GM19324 (cell line): ENCODE data around the gene PTCD2.

Experiments
- ATAC-seq: cut with Tn5 transposase; IDR thresholded peaks from one replicate; pipeline ENCODE4 v1.9.1; 2021; ENCODE audit warnings: mild to moderate bottlenecking, moderate library complexity; ENCODE audit not compliant: unreplicated experiment, low FRiP score

The PTCD2 gene

GRCh38 chr5:72337159-72337558 is 17.0 kb downstream of the PTCD2 start:
- ATAC-seq: no peak

GRCh38 chr5:72338689-72339209 is 18.6 kb downstream of the PTCD2 start:
- no peak for ATAC-seq

- ATAC-seq: no peak
Observed at GRCh38 chr5:72346398-72346797, 26.2 kb downstream of the PTCD2 start.

DNA sequence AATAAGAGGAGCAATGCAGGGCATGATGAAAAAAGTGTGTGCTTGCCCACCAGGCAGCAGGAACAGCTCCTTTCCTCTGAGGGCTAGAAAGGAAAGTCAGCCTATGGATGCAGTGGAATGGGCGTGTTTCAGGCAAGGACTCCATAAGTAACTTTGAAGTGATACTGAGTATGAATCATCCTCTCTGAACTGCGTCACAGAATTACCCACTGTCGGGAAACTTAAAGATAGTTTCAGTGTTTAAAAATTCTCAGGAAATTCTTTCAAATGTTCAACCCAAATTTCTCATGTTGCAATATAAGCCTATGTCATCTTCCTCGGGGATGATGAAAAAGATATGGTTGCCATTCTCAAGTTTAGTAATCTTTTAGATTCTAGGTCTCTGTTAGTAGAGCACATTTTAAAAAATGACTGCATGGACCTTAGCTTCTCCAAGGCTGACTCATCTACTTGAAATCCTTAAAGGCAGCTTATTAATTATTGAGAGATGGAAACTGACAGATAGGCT is 27.7 kb downstream of the PTCD2 start:
- ATAC-seq: no peak

- no peak for ATAC-seq
Observed at GRCh38 chr5:72351376-72351775, 31.2 kb downstream of the PTCD2 start.

DNA sequence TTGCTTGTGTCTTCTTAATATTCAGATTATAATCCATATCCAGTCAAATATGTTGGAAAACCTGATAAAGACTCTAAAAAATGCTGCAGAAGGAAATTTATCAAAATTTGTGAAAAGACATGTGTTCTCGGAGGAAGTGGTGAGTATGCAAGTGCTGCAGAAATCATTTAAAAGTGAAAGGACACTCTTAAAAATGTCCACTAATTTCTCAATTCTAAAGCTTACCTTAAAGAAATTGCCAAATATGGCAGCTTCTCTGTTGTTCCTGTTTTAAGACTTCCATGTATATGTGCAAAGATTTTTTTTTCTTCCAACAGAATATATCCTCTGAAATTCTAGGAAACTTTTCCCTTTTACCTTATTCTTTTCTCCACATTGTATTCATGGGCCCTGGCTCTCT is 32.4 kb downstream of the PTCD2 start:
- ATAC-seq: no peak

- ATAC-seq: no peak
Observed at GRCh38 chr5:72353046-72353445, 32.9 kb downstream of the PTCD2 start.

GRCh38 chr5:72355706-72356299 is 35.6 kb downstream of the PTCD2 start:
- no peak for ATAC-seq

- no peak for ATAC-seq
Observed at GRCh38 chr5:72356361-72356760, 36.2 kb downstream of the PTCD2 start.

GRCh38 chr5:72358925-72359324 is 38.8 kb downstream of the PTCD2 start:
- ATAC-seq: no peak

GRCh38 chr5:72359886-72360285 is 39.7 kb downstream of the PTCD2 start:
- no peak for ATAC-seq

GRCh38 chr5:72363166-72363802 is 43.1 kb downstream of the PTCD2 start:
- ATAC-seq: no peak

- no peak for ATAC-seq
Observed at GRCh38 chr5:72364171-72364570, 44.0 kb downstream of the PTCD2 start.

DNA sequence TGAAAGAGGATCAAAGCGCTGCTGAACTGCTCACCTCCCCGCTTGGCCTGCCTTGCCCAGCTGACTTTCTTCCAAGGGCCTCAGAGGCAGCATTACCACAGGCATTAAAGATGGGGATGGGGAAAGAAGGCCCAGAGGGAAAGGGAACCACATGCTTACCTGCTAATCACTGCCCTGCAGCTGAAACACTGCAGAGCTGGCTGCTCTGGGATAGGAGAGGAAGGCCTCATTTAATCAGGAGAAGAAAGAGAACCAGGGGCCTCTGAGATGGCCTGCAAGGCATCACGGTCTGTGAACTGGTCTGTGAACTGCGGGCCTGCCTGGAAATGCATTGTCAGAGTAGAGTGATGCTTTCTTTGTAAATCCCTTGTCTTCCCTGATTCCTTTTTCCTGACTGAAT is 44.8 kb downstream of the PTCD2 start:
- no peak for ATAC-seq

DNA sequence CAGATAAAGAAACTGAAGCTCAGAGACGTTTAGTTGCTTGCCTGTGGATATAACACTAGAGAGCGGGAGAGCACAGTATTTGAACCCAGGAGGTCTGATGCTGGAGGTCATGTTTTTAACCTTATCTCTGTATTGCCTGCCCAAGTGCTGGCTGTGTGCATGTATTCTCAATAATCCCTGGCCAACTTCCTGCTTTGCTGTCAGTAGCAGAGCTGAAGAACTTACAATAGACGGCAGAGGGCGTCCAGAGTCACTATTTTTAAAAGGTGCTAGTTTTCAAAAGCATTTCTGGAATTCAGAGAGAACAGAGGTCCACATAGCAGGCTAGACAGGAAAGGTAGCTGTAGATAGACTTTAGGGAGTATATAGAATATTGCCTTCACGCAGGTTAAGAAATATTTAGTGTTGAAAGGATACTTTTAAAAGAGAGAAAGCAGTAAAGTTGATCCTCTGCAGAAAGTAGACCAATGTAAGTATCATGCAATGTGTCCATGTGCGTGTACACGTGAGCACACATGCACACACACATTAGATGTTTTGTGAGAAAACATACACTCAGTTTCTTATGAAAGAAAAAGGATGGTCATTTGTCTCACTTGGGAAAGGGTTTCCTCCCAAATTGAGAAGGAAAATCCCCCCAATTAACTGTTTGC is 46.3 kb downstream of the PTCD2 start:
- no peak for ATAC-seq

GRCh38 chr5:72368271-72368670 is 48.1 kb downstream of the PTCD2 start:
- no peak for ATAC-seq

DNA sequence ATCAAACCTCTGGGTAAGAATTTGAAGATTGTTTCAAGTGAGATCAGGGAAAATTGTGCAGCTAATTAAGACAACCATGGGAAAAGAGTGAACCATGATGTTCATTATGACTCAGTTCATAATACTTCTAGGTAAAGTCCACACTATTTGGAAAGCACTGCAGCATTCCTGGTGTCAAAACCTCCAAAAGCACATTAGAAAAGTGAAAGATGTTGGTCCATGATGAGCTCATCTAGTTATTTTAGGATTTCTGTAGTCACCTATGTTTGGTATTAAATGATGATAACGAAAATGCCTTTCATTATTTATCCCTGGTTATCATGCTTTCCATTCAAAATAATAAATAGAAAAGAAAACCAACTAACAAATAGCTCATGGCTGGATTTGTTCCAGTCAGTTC is 49.1 kb downstream of the PTCD2 start:
- ATAC-seq: no peak

DNA sequence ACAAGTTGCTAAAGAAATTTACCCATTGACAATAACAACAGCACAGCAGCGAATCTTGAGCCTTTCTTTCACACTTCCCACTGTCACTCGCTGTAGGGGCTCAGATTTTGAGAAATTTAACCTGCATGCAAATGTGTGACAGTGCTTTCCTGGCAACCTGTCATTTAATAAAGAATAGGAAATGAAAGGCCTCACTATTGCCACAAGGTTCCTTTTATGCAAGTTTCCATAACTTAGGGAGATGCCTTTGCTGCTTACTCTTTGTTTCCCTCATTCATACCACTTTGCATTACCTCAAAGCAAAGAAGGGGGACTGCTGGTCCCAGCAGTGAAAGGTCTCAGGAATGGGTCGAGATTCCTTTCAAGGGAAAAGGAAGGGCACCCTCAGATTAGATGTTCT is 49.5 kb downstream of the PTCD2 start:
- no peak for ATAC-seq

DNA sequence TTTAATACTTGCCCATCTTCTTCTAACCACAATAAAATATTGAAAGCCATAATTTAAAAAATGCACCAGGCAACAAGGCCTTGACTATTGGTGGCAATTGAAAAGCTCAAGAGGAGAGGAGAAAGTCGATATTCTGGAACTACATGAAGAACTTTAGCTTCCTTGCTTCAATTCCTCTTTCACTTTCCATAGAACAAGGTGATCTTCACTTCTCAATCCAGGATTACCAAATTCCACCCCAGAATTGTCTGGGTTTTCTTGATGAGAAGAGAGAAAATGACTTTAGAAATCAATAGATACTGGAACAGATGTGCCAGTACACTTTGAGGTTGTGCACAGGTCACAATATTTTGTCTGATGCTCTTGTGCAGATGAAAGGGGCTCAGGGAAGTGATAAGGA is 52.2 kb downstream of the PTCD2 start:
- ATAC-seq: no peak

DNA sequence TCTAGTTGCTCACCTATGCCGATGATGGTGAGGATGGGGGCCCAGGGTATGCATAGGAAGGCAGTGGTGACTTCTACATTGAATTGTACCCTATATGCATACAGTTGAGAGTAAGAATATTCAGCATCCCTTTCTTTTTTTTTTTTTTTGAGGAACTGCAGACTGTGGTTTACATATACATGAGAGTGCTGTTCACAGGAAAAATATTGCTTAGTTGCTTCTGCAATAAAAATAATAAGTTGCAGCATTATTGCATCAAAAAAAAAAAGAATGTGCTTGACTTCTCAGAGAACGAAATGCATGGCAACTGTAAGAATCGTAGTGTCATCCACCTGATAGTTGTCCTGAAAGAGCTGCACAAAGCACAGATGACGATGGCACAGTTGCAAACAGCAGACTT is 52.8 kb downstream of the PTCD2 start:
- ATAC-seq: no peak

DNA sequence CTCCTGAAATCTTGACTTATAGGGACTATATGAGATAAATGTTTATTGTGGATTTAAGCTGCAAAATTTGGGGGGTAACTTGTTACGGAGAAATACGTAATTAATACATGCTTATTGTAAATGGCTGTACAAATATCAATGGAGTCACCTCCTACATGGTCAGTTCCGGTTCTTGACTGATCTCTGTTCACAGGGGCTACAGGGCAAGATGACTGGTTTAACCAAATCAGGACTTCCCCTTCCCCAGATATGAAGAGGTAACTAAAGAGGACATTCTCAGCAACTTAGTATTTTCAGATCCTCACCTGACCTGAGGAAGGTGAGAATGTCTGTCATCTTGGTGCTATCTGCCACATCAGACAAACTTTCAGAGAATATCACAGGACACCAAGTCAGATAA is 54.7 kb downstream of the PTCD2 start:
- ATAC-seq: no peak

DNA sequence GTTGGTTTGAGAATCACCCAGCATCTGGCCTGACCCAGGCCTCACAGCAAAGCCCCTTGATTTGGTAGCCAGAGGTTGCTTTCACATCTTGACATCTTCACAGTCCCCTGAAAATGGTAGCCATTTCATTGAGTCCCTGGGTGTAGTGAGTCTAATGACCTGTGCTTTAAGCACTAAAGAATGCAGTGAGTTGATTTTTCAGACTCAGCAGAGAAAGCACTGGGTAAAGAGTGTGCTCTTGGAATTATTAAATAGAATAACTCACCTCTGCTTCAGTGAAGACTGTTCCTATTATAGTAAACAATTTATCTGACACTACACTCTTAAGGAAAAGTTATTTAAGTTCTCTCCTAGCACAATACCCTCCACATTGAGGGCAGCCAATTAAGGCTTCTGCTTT is 56.2 kb downstream of the PTCD2 start:
- ATAC-seq: no peak
